K562 (cell line): Measurements from ENCODE around the gene TTC23L. TPM values are rescaled to one million over a fixed set of nuclear protein-coding genes. Genes with fewer than 3 reads are reported as not detected.

Source experiments
- ATAC-seq: fragments of 200-7000 bp; cut with Tn5 transposase; 3 replicates; pipeline ENCODE4 v1.9.1; 2020; ENCODE audit warnings: moderate library complexity
- Bru-seq: library from RNA; stranded (reverse); fragments of 400-500 nt; gene quantifications from one replicate; lab custom pipeline; 2021; lab: Mats Ljungman, UMichigan
- BruChase-seq, 2 experiments: library from RNA; stranded (reverse); fragments of 400-500 nt; gene quantifications; one replicate each; lab custom pipeline; 2021; lab: Mats Ljungman, UMichigan
- BruUV-seq: library from RNA; stranded (reverse); fragments of 400-500 nt; replicated peaks from 2 replicates; lab custom pipeline; 2021; lab: Mats Ljungman, UMichigan
- CTCF ChIA-PET: fragments of 300-600 bp; formaldehyde crosslinking; extraction: SDS; loops from one replicate; lab custom pipeline; 2021; ENCODE audit warnings: low intra/inter-chr PET ratio; lab: Yijun Ruan, JAX
- POLR2A ChIA-PET: fragments of 300-600, 350-650 bp; sonication (Branson Sonifier 250); formaldehyde crosslinking; extraction: SDS; loops from one replicate; lab custom pipeline; 2021; ENCODE audit warnings: antibody characterized with exemption, inconsistent platforms; lab: Yijun Ruan, JAX
- DNase-seq, 4 experiments: peaks; one replicate each; pipeline versions ENCODE4 v3.0.0 to v3.0.0-alpha.2; 2011 to 2018; ENCODE audit warnings: low spot score in 3 of 4, mixed read lengths in 3 of 4; ENCODE audit errors: extremely low read depth in 1 of 4
- FAIRE-seq: peaks from 2 replicates; lab custom pipeline; 2011; peaks lifted over from hg19 to GRCh38; lab: Jason Lieb, UNC
- H2AFZ ChIP-seq: 2 replicates; pipeline ENCODE4 v1.6.0; 2011; ENCODE audit warnings: low read depth, low read length, control low read depth, inconsistent platforms
- H3K27ac ChIP-seq: fragments of 200-600 bp; 3 replicates; pipeline ENCODE4 v1.8.0; 2011; ENCODE audit warnings: low read depth, mild to moderate bottlenecking, control low read depth, inconsistent platforms, low read length, moderate library complexity, mixed read lengths; ENCODE audit errors: extremely low read depth
- H3K27me3 ChIP-seq, 2 experiments: fragments of 300-600 bp in 1 of 2; 2 replicates in 1 of 2; 3 replicates in 1 of 2; pipeline versions ENCODE4 v1.6.0 to v1.8.0; 2011; ENCODE audit warnings: inconsistent platforms in 2 of 2, low read length in 2 of 2, mild to moderate bottlenecking in 1 of 2, mixed read lengths in 1 of 2, moderate library complexity in 1 of 2; ENCODE audit not compliant: control insufficient read depth in 2 of 2, insufficient read depth in 2 of 2
- H3K36me3 ChIP-seq: fragments of 300-600 bp; 3 replicates; pipeline ENCODE4 v1.8.0; 2011; ENCODE audit warnings: mild to moderate bottlenecking, low read length, inconsistent platforms; ENCODE audit not compliant: control insufficient read depth, insufficient read depth
- H3K4me1 ChIP-seq, 2 experiments: fragments of 200-600 bp in 1 of 2; replicated peaks in 1 of 2; 2 replicates in 1 of 2; 3 replicates in 1 of 2; pipeline versions ENCODE4 v1.5.1 to v1.8.0; 2011; ENCODE audit warnings: inconsistent platforms in 2 of 2, low read length in 2 of 2, mild to moderate bottlenecking in 1 of 2, mixed read lengths in 1 of 2, moderate library complexity in 1 of 2; ENCODE audit not compliant: control insufficient read depth in 2 of 2, insufficient read depth in 2 of 2
- H3K4me2 ChIP-seq: 2 replicates; pipeline ENCODE4 v1.6.1; 2011; ENCODE audit warnings: low read length, control low read depth, inconsistent platforms, mixed read lengths; ENCODE audit not compliant: insufficient read depth
- H3K4me3 ChIP-seq: fragments of 200-600 bp; sonication (generic), shearing (Covaris generic); 2 replicates; pipeline ENCODE4 v1.5.1; 2016; ENCODE audit warnings: control low read depth, inconsistent platforms
- H3K79me2 ChIP-seq: fragments of 200-600 bp; 3 replicates; pipeline ENCODE4 v1.8.0; 2011; ENCODE audit warnings: low read length, inconsistent platforms; ENCODE audit not compliant: control insufficient read depth, insufficient read depth
- H3K9ac ChIP-seq, 2 experiments: 2 replicates each; pipeline versions ENCODE4 v1.6.0 to v1.6.1; 2011; ENCODE audit warnings: low read depth in 2 of 2, low read length in 2 of 2, control low read depth in 1 of 2, inconsistent platforms in 1 of 2, mild to moderate bottlenecking in 1 of 2, mixed read lengths in 1 of 2; ENCODE audit not compliant: insufficient read depth in 1 of 2
- H3K9me1 ChIP-seq: one replicate; pipeline ENCODE4 v1.6.0; 2011; ENCODE audit warnings: inconsistent platforms, mild to moderate bottlenecking, low read length, moderate library complexity; ENCODE audit not compliant: control insufficient read depth, insufficient read depth
- H3K9me3 ChIP-seq: replicated peaks from 2 replicates; pipeline ENCODE4 v1.5.1; 2011; ENCODE audit warnings: low read depth, low read length, inconsistent platforms; ENCODE audit not compliant: control insufficient read depth, insufficient read depth
- H4K20me1 ChIP-seq: replicated peaks from 2 replicates; pipeline ENCODE4 v1.6.1; 2011; ENCODE audit warnings: low read length, inconsistent platforms, mixed read lengths; ENCODE audit not compliant: control insufficient read depth, insufficient read depth
- CBX8 ChIP-seq: fragments of 200-600 bp; sonication (generic); IDR thresholded peaks from 2 replicates; pipeline ENCODE4 v1.6.1; 2012; ENCODE audit warnings: borderline replicate concordance, mixed run types, low read depth, mild to moderate bottlenecking, moderate library complexity, mixed read lengths, low read length, control low read depth, inconsistent platforms; ENCODE audit not compliant: poor library complexity, severe bottlenecking; ENCODE audit errors: extremely low read depth
- CCNT2 ChIP-seq: IDR thresholded peaks from 2 replicates; pipeline ENCODE4 v1.6.1; 2011; ENCODE audit warnings: borderline replicate concordance, low read depth, mild to moderate bottlenecking, moderate library complexity, mixed read lengths, low read length; ENCODE audit not compliant: insufficient read length; ENCODE audit errors: extremely low read depth
- ELF1 ChIP-seq: fragments of 200-800 bp; sonication (Bioruptor generic); IDR thresholded peaks from 2 replicates; pipeline ENCODE4 v1.6.1; 2016; ENCODE audit warnings: missing genetic modification characterization, missing compliant biosample characterization
- FOS ChIP-seq: IDR thresholded peaks from 3 replicates; pipeline ENCODE4 v1.6.1; 2011; ENCODE audit not compliant: insufficient read length; ENCODE audit errors: extremely low read depth
- RNF2 ChIP-seq: sonication (generic); IDR thresholded peaks from 2 replicates; pipeline ENCODE4 v1.6.1; 2016
- ZNF121 ChIP-seq: sonication (generic); formaldehyde crosslinking; conservative IDR thresholded peaks from 2 replicates; pipeline ENCODE4 v1.8.0; 2022; ENCODE audit warnings: missing genetic modification reagents
- ZNF174 ChIP-seq: fragments of 250-450 bp; sonication (Bioruptor Pico); IDR thresholded peaks from 2 replicates; pipeline ENCODE4 v1.4.0; 2020; ENCODE audit warnings: mild to moderate bottlenecking
- ZNF695 ChIP-seq: fragments of 450-650 bp; formaldehyde crosslinking; IDR thresholded peaks from 2 replicates; pipeline ENCODE4 v1.4.0; 2020; ENCODE audit warnings: mild to moderate bottlenecking, moderate library complexity
- ZNF766 ChIP-seq: fragments of 200-800 bp; sonication (Bioruptor generic); conservative IDR thresholded peaks from 2 replicates; pipeline ENCODE4 v1.6.1; 2016; ENCODE audit warnings: missing genetic modification characterization, missing compliant biosample characterization
- WGBS: fragments of 100-300 bp; shearing (Covaris generic); methylation state at CpG from one replicate; pipeline ENCODE4 v1.1.6; 2016; ENCODE audit warnings: low coverage, mixed read lengths; ENCODE audit not compliant: insufficient coverage; ENCODE audit errors: missing lambda C conversion rate; 5-methylcytosine and 5-hydroxymethylcytosine counted together
- in situ Hi-C: fragments of 300-500 bp; cut with MboI; formaldehyde crosslinking; loops from 4 replicates; pipeline ENCODE4 v1.15.0; 2018; ENCODE audit warnings: inconsistent platforms, mixed read lengths
- intact Hi-C: fragments of 100-400 bp; cut with micrococcal nuclease; formaldehyde crosslinking; loops from 2 replicates; pipeline ENCODE4 v1.14.2; 2022
- long read RNA-seq, 3 experiments: library from polyadenylated mRNA in 2 of 3; library from RNA in 1 of 3; unstranded in 2 of 3; stranded (forward) in 1 of 3; transcript quantifications; one replicate each; pipeline ENCODE4 v2.0.0, GENCODE V29; 2019 to 2022
- polyA minus RNA-seq, 3 experiments: library from RNA; depleted of rRNA, polyadenylated mRNA; stranded (reverse); fragments of >200 nt; gene quantifications; 2 replicates each; pipeline ENCODE4 v1.2.3, GENCODE V29; 2011
- polyA plus RNA-seq, 8 experiments: library from polyadenylated mRNA; depleted of rRNA in 4 of 8; stranded (reverse) in 5 of 8; unstranded in 3 of 8; fragments of >200 nt; fragmentation: Nextera tagmentation in 2 of 8; fragmentation: Illumina TruSeq in 1 of 8; extraction: Ambion mirVana in 2 of 8; extraction: Trizol in 1 of 8; gene quantifications; 2 replicates each; pipeline versions ENCODE4 v1.2.1 to v1.2.3, GENCODE V29; 2011 to 2014; ENCODE audit warnings: inconsistent platforms in 1 of 8, missing spikeins in 1 of 8
- total RNA-seq, 7 experiments: library from RNA; depleted of rRNA in 6 of 7; stranded (reverse); fragments of >200 nt in 6 of 7; fragmentation: Illumina TruSeq in 2 of 7; extraction: Trizol in 2 of 7; gene quantifications; 2 replicates each; pipeline versions ENCODE4 v1.2.1 to v1.2.3, GENCODE V29; 2011 to 2021; ENCODE audit warnings: low replicate concordance in 1 of 7
- TF ChIP-seq, protein P1 (sequence below): fragments of 450-650 bp; IDR thresholded peaks from 2 replicates; pipeline ENCODE4 v1.6.1; 2018; ENCODE audit warnings: mild to moderate bottlenecking, low read depth; ENCODE audit not compliant: partially characterized antibody
- TF ChIP-seq, protein P2 (sequence below): fragments of 200-800 bp; sonication (Bioruptor generic); IDR thresholded peaks from 2 replicates; pipeline ENCODE4 v1.6.1; 2017; ENCODE audit warnings: missing genetic modification characterization, missing compliant biosample characterization

TTC23L gene, protein sequence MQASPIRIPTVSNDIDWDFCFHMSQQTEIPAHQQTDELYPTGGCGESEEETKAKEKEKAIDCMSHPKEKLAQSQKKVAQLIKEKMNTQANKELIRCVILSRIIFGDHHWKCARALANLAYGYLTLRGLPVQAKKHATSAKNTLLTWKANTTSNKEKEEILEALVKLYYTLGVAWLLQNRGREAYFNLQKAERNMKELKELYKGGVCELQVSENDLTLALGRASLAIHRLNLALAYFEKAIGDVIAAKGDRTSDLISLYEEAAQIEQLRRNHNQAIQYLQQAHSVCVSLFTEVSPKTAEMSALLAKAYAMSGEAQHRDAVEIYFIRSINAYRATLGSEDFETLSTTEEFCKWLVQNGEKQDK
- total RNA-seq (2011; cell fraction: chromatin; rRNA removed; ENCODE audit: low replicate concordance), result 0.32 and 0.53 TPM in 2 replicates
- 0.13 TPM in 1 of 2 replicates, not detected in the other for total RNA-seq (2011; cell fraction: nucleolus; rRNA removed)
- 0.15 and 0.23 TPM in 2 replicates for total RNA-seq (2011; cell fraction: nucleoplasm; rRNA removed)
- total RNA-seq (2014; rRNA removed) (not detected in 2 replicates), total RNA-seq (2014; rRNA removed; fragmentation: Illumina TruSeq; extraction: Trizol) (0.07 TPM in 1 of 2 replicates, not detected in the other), total RNA-seq (2015; rRNA removed; fragmentation: Illumina TruSeq; extraction: Trizol) (0.04 and 0.15 TPM in 2 replicates), total RNA-seq (2021) (0.11 and 0.27 TPM in 2 replicates), polyA plus RNA-seq (2011; rRNA removed) (0.14 and 0.39 TPM in 2 replicates), polyA plus RNA-seq (2014; fragmentation: Illumina TruSeq; extraction: Trizol) (0.15 and 0.18 TPM in 2 replicates), polyA plus RNA-seq (2014; fragmentation: Nextera tagmentation; extraction: Ambion mirVana) (under 1 TPM in 1 of 2 experiments, not detected in 1; 0.32 TPM), polyA plus RNA-seq (2014; rRNA removed) (0.03 and 0.19 TPM in 2 replicates), polyA minus RNA-seq (2011; rRNA and poly(A)+ RNA removed) (0.21 TPM in 1 of 2 replicates, not detected in the other), Bru-seq, nascent RNA (percentile 30 among the genes with signal in this experiment), BruChase-seq, experiment 1, labeled RNA remaining after a 2-hour chase (percentile 18 among the genes with signal in this experiment), BruChase-seq, experiment 2, labeled RNA remaining after a 6-hour chase (percentile 21 among the genes with signal in this experiment)
- polyA plus RNA-seq (2011; cell fraction: cytosol; rRNA removed), result 0.03 TPM in 2 replicates
- 0.36 and 0.60 TPM in 2 replicates for polyA plus RNA-seq (2011; cell fraction: nucleus; rRNA removed)
- 0.18 and 0.32 TPM in 2 replicates for polyA plus RNA-seq (2012)
- polyA minus RNA-seq (2011; cell fraction: cytosol; rRNA and poly(A)+ RNA removed), result not detected in 2 replicates
- polyA minus RNA-seq (2011; cell fraction: nucleus; rRNA and poly(A)+ RNA removed), result 0.13 TPM in 1 of 2 replicates, not detected in the other
- long read RNA-seq, experiment 1, result 0 reads
- long read RNA-seq, experiment 2, result 0 reads
- long read RNA-seq, experiment 3, result 0 reads

DNA sequence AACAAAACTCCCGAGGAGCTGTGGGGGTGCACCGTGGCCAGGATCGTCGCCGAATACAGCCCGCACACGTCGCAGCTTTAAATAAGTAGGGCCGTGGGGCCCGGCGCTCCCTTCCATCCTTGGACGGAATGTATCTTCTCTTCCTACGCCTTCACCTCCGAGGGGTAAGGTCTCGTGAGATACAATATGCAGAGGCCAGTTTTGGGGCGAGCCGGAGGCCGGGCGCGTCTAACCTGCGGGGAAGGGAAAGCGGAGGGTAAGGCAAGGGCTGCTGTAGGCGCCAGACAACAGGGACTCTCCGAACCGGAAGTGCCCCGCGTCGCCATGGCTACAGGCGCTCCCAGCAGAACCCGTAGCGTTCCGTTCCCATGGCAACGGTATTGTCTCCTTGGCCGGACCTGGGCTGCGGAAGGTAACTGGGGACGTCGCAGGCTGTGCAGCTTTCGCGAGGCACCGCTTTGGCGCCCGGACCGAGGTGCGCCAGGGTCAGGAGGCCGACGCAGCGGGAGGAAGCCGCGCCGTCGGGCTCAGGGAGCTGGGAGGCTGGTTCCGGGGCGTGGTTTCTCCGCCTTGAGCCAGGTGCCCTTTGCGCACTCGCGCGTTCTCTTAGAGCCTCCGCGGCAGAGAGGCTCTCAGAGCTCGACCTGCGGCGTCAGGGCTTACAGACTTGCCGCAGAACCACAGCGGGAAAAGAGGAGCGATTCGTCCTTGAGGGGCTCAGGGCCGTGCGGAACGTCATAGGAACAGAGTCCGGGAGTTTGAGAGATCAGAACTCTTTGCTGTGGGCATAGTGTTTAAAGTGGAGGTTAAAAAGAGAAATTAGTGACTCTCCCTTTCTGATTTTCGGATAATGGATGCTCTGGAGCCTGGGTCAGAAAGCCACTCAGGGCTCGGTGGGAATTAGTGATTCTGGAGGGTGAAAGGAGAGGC, at the start of gene TTC23L:
Gene TTC23L (plus strand): TSS at position 380 of the 930 bp plus-strand sequence. CDS start 1,508 bp downstream, outside the sequence.
- Histone ChIP-seq H3K36me3 (no peaks in the 10 kb centered on the region), H3K79me2 (no peaks in the 10 kb centered on the region), H3K4me3 (peak within 1 kb of the TSS; percentile 51), H3K9me3 (no peaks in the 10 kb centered on the region), H2AFZ (peak within 1 kb of the TSS; percentile 97), H3K4me1 (peaks cover 0 to 14% of the 10 kb centered on the region in 2 experiments; a peak in 2 of 5 replicates), H3K9me1 (no peaks in the 10 kb centered on the region), H3K27ac (peak within 1 kb of the TSS; percentile 32; the same call in 2 of the 3 replicates), H3K27me3 (no peaks in the 10 kb centered on the region), H4K20me1 (no peaks in the 10 kb centered on the region), H3K4me2 (peak within 1 kb of the TSS; percentile 87), H3K9ac (peak within 1 kb of the TSS; percentile 60 to 92)
- peak; percentile 85 to 91 (median 88) for DNase-seq
- intact Hi-C loops (no loop called here), in situ Hi-C loops (no loop called here)
- WGBS, result 28% methylated on average over 68 of the region's 73 CpGs
- BruUV-seq, result TSS peak; percentile 71
- ATAC-seq, result peak; percentile 98
- POLR2A ChIA-PET, result interaction anchor here (0.6 to 2.6 kb wide), 5 partner anchors 10 to 76 kb away, joined by 4 to 9 read pairs (median 6); partner anchors contain the start of genes BRIX1 and RAD1
- peak; percentile 42 for FAIRE-seq
- CTCF ChIA-PET, result no interaction called here
- TF ChIP-seq FOS (no peak), RNF2 (0 out of 2 replicates have a peak, but pooled peaks have one; percentile 50), ELF1 (tag) (peak; percentile 86), ZNF695 (no peak), CCNT2 (peak; percentile 49), ZNF121 (CRISPR knock-in tag) (no peak), ZNF174 (CRISPR knock-in tag) (no peak), ZNF766 (CRISPR knock-in tag) (no peak), CBX8 (no peak)
- TF ChIP-seq, protein P1, sequence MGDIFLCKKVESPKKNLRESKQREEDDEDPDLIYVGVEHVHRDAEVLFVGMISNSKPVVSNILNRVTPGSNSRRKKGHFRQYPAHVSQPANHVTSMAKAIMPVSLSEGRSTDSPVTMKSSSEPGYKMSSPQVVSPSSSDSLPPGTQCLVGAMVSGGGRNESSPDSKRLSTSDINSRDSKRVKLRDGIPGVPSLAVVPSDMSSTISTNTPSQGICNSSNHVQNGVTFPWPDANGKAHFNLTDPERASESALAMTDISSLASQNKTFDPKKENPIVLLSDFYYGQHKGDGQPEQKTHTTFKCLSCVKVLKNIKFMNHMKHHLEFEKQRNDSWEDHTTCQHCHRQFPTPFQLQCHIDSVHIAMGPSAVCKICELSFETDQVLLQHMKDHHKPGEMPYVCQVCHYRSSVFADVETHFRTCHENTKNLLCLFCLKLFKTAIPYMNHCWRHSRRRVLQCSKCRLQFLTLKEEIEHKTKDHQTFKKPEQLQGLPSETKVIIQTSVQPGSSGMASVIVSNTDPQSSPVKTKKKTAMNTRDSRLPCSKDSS, result no peak
- TF ChIP-seq, protein P2, sequence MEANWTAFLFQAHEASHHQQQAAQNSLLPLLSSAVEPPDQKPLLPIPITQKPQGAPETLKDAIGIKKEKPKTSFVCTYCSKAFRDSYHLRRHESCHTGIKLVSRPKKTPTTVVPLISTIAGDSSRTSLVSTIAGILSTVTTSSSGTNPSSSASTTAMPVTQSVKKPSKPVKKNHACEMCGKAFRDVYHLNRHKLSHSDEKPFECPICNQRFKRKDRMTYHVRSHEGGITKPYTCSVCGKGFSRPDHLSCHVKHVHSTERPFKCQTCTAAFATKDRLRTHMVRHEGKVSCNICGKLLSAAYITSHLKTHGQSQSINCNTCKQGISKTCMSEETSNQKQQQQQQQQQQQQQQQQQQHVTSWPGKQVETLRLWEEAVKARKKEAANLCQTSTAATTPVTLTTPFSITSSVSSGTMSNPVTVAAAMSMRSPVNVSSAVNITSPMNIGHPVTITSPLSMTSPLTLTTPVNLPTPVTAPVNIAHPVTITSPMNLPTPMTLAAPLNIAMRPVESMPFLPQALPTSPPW (CRISPR knock-in tag), result no peak
